Ovary (tissue), 3 donors: ENCODE results near the gene CDC14B.

Experiments used
- POLR2A ChIP-seq: fragments of 450-650 bp; IDR thresholded peaks from one replicate; pipeline ENCODE4 v1.6.1; 2017; ENCODE audit warnings: antibody characterized with exemption, mild to moderate bottlenecking, moderate library complexity
- TF ChIP-seq, protein P1 (sequence below), 3 donors: fragments of 450-650 bp in 2 of 3; fragments of 200-600 bp in 1 of 3; IDR thresholded peaks; one replicate each; pipeline versions ENCODE4 v1.5.1 to v1.8.0; 2016 to 2022; ENCODE audit warnings: antibody characterized with exemption in 3 of 3, mild to moderate bottlenecking in 1 of 3
- donor health status: DM: no; HTN: no; CAD: no.

- TF ChIP-seq, protein P1, sequence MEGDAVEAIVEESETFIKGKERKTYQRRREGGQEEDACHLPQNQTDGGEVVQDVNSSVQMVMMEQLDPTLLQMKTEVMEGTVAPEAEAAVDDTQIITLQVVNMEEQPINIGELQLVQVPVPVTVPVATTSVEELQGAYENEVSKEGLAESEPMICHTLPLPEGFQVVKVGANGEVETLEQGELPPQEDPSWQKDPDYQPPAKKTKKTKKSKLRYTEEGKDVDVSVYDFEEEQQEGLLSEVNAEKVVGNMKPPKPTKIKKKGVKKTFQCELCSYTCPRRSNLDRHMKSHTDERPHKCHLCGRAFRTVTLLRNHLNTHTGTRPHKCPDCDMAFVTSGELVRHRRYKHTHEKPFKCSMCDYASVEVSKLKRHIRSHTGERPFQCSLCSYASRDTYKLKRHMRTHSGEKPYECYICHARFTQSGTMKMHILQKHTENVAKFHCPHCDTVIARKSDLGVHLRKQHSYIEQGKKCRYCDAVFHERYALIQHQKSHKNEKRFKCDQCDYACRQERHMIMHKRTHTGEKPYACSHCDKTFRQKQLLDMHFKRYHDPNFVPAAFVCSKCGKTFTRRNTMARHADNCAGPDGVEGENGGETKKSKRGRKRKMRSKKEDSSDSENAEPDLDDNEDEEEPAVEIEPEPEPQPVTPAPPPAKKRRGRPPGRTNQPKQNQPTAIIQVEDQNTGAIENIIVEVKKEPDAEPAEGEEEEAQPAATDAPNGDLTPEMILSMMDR (IDR thresholded peaks at IDR 0.05): no peak
- TF ChIP-seq POLR2A: no peak
Observed at GRCh38 chr9:96567203-96567700, 52.4 kb downstream of the CDC14B start.
